ENCODE results near the gene KRTAP12-4. TPM values are rescaled to one million over a fixed set of nuclear protein-coding genes. Genes with fewer than 3 reads are reported as not detected.
"Not testable (repeated sequence)": the region's sequence is repeated elsewhere in the genome, so short reads cannot be mapped to it uniquely, and the experiment has no call there.

The KRTAP12-4 gene
- total RNA-seq, 1 experiment from 2014 or later: not detected

DNA sequence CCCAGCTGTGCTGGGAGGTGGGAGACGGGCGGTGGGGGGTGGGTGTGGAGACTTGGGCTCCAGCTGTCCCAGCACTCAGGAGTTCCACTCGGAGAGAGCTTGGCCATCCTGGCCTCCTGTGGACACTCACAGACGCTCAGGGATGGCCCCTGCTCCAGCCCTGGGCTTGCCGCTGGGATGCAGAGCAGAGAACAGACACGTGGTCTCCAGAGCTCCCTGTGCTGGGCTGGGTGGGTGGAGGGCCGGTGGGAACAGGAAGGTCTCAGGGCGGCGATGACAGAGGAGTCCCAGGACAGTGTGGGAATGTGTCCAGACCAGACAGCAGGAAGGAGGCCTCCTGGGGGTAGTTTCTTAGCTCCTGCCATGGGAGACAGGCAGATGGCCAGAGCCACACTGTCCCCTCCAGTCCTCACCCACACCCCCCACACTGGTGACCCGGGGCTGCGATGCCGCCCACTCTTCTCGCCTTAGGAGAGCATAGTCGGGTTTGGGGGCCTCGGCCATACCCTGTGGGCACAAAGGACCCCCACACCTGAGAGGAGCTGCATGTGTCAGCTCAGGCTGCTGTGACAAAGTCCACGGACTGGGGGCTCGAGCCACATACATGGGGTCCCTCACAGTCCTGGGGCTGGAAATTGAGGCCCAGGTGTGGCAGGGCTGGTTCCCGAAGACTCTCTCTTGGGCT lies 25.6 kb downstream of the KRTAP12-4 start:
- ChIA-PET CTCF (no interaction called here), POLR2A (ENCODE audit: unreplicated experiment) (no interaction called here)
- Histone ChIP-seq H3K9me2 (ENCODE audit: insufficient read depth) (no peaks in the 10 kb centered on the region), H3K79me2 (ENCODE audit: low read depth) (no peaks in the 10 kb centered on the region), H3F3A (ENCODE audit: insufficient read depth, low read depth) (no peaks in the 10 kb centered on the region), H3K4me1 (replicated peaks; ENCODE audit: insufficient read depth) (no peaks in the 10 kb centered on the region), H2AFZ (no peak overlapping the region), H3K4me2 (no peak overlapping the region), H4K20me1 (ENCODE audit: insufficient read depth) (no peaks in the 10 kb centered on the region), H3K4me3 (no peak overlapping the region), H3K9me3 (ENCODE audit: insufficient read depth, low read depth) (no peaks in the 10 kb centered on the region), H3K27me3 (ENCODE audit: insufficient read depth, low read depth) (peaks cover 31% of the 10 kb centered on the region), H3K36me3 (ENCODE audit: low read depth) (no peaks in the 10 kb centered on the region), H3K27ac (no peak overlapping the region)
- TF ChIP-seq, protein P1, sequence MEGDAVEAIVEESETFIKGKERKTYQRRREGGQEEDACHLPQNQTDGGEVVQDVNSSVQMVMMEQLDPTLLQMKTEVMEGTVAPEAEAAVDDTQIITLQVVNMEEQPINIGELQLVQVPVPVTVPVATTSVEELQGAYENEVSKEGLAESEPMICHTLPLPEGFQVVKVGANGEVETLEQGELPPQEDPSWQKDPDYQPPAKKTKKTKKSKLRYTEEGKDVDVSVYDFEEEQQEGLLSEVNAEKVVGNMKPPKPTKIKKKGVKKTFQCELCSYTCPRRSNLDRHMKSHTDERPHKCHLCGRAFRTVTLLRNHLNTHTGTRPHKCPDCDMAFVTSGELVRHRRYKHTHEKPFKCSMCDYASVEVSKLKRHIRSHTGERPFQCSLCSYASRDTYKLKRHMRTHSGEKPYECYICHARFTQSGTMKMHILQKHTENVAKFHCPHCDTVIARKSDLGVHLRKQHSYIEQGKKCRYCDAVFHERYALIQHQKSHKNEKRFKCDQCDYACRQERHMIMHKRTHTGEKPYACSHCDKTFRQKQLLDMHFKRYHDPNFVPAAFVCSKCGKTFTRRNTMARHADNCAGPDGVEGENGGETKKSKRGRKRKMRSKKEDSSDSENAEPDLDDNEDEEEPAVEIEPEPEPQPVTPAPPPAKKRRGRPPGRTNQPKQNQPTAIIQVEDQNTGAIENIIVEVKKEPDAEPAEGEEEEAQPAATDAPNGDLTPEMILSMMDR (conservative IDR thresholded peaks at IDR 0.05): no peak
- TF ChIP-seq EZH2 (IDR thresholded peaks at IDR 0.05; ENCODE audit: low read depth): no peak
- intact Hi-C loops (cut with micrococcal nuclease; ENCODE audit: unreplicated experiment): no loop called here
- DNase-seq: no peak
- BruUV-seq (replicated peaks): no TSS peak

DNA sequence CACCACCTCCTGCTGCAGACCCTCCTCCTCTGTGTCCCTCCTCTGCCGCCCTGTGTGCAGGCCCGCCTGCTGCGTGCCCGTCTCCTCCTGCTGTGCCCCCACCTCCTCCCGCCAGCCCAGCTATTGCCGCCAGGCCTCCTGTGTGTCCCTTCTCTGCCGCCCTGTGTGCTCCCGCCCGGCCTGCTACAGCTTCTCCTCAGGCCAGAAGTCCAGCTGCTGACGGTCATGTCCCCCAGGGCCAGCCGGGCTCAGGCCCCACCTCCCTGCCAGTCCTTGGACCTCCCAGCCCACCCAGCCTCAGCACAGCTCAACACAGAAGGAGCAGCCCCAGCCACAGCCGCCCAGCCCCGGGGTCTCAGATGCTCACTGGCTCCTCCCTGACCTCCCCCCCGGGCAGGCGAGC lies 26.6 kb downstream of the KRTAP12-4 start:
- DNase-seq; BruUV-seq (replicated peaks); H3K4me3 ChIP-seq; H4K20me1 ChIP-seq (ENCODE audit: insufficient read depth); H3K36me3 ChIP-seq (ENCODE audit: low read depth); H3K9me2 ChIP-seq (ENCODE audit: insufficient read depth); POLR2A ChIA-PET (ENCODE audit: unreplicated experiment); H3F3A ChIP-seq (ENCODE audit: insufficient read depth, low read depth); H2AFZ ChIP-seq; H3K79me2 ChIP-seq (ENCODE audit: low read depth); H3K4me2 ChIP-seq; H3K27ac ChIP-seq; intact Hi-C loops (cut with micrococcal nuclease; ENCODE audit: unreplicated experiment); CTCF ChIA-PET; H3K4me1 ChIP-seq (replicated peaks; ENCODE audit: insufficient read depth); H3K9me3 ChIP-seq (ENCODE audit: insufficient read depth, low read depth): not testable (repeated sequence)
- peaks cover 31% of the 10 kb centered on the region for H3K27me3 ChIP-seq (ENCODE audit: insufficient read depth, low read depth)

DNA sequence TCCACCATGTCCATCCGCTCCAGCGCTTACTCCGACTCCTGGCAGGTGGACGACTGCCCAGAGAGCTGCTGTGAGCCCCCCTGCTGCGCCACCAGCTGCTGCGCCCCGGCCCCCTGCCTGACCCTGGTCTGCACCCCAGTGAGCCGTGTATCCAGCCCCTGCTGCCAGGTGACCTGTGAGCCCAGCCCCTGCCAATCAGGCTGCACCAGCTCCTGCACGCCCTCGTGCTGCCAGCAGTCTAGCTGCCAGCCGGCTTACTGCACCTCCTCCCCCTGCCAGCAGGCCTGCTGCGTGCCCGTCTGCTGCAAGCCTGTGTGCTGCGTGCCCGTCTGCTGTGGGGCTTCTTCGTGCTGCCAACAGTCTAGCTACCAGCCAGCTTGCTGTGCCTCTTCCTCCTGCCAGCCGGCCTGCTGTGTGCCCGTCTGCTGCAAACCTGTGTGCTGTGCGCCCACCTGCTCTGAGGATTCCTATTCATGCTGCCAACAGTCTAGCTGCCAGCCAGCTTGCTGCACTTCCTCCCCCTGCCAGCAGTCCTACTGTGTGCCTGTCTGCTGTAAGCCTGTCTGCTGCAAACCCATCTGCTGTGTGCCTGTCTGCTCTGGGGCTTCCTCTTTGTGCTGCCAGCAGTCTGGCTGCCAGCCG lies 27.2 kb downstream of the KRTAP12-4 start:
- CTCF ChIA-PET; H3F3A ChIP-seq (ENCODE audit: insufficient read depth, low read depth); H3K9me3 ChIP-seq (ENCODE audit: insufficient read depth, low read depth); H2AFZ ChIP-seq; H4K20me1 ChIP-seq (ENCODE audit: insufficient read depth); H3K4me1 ChIP-seq (replicated peaks; ENCODE audit: insufficient read depth); H3K9me2 ChIP-seq (ENCODE audit: insufficient read depth); intact Hi-C loops (cut with micrococcal nuclease; ENCODE audit: unreplicated experiment); H3K79me2 ChIP-seq (ENCODE audit: low read depth); H3K4me2 ChIP-seq; H3K27ac ChIP-seq; H3K4me3 ChIP-seq; H3K36me3 ChIP-seq (ENCODE audit: low read depth); POLR2A ChIA-PET (ENCODE audit: unreplicated experiment); BruUV-seq (replicated peaks); DNase-seq: not testable (repeated sequence)
- H3K27me3 ChIP-seq (ENCODE audit: insufficient read depth, low read depth): peaks cover 31% of the 10 kb centered on the region

DNA sequence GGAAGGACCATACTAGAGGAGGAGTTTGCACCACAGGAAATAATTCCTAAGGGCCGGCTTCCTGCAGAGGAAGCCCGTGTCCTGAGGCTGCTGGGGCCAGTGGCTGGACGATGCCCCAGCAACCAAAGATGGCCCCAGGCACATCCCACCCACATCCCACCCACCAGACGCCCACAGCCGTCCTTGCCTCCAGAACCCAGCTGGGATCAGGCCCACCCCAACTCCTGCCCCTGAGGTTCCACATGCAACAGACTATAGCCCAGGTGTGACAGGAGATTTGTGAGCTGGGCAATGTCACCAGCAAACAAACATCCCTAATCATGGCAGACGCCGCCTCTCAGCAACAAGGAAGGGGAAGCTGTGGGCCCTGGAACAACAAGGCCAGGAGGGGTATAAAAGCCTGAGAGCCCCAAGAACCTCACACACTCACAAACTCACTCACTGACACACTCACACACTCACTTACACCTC lies 27.8 kb downstream of the KRTAP12-4 start, which contains the start of gene KRTAP10-9:
Gene KRTAP10-9 (plus strand): TSS at position 421 of the 471 bp plus-strand sequence. CDS start 79 bp downstream, outside the sequence.
- H3K27ac ChIP-seq: no peak within 1 kb of the TSS
- H3K36me3 ChIP-seq (ENCODE audit: low read depth): no peaks in the 10 kb centered on the region
- BruUV-seq (replicated peaks): no TSS peak
- ChIA-PET POLR2A (ENCODE audit: unreplicated experiment) (no interaction called here), CTCF (no interaction called here)
- no peak for DNase-seq
- H3K27me3 ChIP-seq (ENCODE audit: insufficient read depth, low read depth): peaks cover 31% of the 10 kb centered on the region
- H2AFZ ChIP-seq: no peak within 1 kb of the TSS
- no peaks in the 10 kb centered on the region for H3K4me1 ChIP-seq (replicated peaks; ENCODE audit: insufficient read depth)
- no peaks in the 10 kb centered on the region for H3F3A ChIP-seq (ENCODE audit: insufficient read depth, low read depth)
- no peaks in the 10 kb centered on the region for H4K20me1 ChIP-seq (ENCODE audit: insufficient read depth)
- H3K79me2 ChIP-seq (ENCODE audit: low read depth): no peaks in the 10 kb centered on the region
- H3K4me3 ChIP-seq: no peak within 1 kb of the TSS
- no peaks in the 10 kb centered on the region for H3K9me2 ChIP-seq (ENCODE audit: insufficient read depth)
- intact Hi-C loops (cut with micrococcal nuclease; ENCODE audit: unreplicated experiment): no loop called here
- H3K9me3 ChIP-seq (ENCODE audit: insufficient read depth, low read depth): peaks cover 4% of the 10 kb centered on the region; the same call in 1 of the 2 replicates
- TF ChIP-seq, protein P1 (conservative IDR thresholded peaks at IDR 0.05): no peak
- no peak for TF ChIP-seq EZH2 (IDR thresholded peaks at IDR 0.05; ENCODE audit: low read depth)
- no peak within 1 kb of the TSS for H3K4me2 ChIP-seq

Data from PC-9 (cell line).